CD4-positive, alpha-beta T cell treated with Interleukin-17A for 4 hours (primary cell): Measurements from ENCODE around the gene MAFG.
A peak's percentile ranks its signal among the peaks of the same experiment; 100 is the strongest.
"Not testable (repeated sequence)": the region's sequence is repeated elsewhere in the genome, so short reads cannot be mapped to it uniquely, and the experiment has no call there.

Source experiments
- DNase-seq: peaks from one replicate; pipeline ENCODE4 v3.0.0-alpha.2; 2020; ENCODE audit warnings: mixed read lengths

The MAFG gene

DNA sequence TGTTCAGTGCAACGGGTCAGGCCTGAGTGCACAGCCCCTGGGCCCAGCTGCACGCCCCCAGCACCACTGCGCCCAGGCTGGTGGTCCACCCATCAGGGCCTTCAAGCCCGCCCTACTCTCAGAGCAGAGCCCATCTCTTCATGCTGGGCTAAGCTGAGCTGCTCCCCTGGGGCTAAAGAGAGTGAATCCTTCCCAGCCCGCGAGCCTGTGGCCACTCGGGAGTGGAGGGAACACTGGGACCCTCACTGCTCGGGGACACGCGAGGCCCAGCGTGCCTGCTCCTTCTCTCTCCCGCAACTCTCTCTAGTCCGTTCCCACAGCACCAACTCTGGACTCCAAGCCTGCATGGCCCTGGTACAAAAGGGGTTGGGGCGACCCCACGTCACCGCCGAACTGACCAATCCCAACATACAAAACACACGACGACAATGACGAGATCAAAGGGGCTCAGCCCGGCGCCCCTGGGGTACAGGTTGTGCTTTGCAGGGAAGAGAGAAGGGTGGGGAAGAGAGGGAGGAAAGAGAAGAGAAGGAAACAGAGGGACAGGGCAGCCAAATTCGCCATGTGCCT lies 5.5 kb downstream of the MAFG start:
- DNase-seq, result no peak

DNA sequence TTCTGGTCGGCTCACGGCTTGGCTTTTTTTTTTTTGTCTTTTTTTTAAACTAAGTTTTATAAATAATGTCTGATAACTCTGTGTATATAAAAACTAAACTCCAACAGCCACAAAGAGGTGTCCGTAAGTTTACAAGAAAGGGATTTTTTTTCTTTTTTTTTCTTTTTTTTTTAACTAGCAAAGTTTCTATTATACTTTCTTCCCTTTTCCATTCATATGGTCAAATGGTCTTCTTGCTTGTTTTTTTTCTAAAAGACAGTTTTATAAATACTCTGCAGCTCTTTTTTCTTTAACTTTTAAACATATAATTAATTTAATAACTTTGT lies 6.0 kb downstream of the MAFG start:
- no peak for DNase-seq

DNA sequence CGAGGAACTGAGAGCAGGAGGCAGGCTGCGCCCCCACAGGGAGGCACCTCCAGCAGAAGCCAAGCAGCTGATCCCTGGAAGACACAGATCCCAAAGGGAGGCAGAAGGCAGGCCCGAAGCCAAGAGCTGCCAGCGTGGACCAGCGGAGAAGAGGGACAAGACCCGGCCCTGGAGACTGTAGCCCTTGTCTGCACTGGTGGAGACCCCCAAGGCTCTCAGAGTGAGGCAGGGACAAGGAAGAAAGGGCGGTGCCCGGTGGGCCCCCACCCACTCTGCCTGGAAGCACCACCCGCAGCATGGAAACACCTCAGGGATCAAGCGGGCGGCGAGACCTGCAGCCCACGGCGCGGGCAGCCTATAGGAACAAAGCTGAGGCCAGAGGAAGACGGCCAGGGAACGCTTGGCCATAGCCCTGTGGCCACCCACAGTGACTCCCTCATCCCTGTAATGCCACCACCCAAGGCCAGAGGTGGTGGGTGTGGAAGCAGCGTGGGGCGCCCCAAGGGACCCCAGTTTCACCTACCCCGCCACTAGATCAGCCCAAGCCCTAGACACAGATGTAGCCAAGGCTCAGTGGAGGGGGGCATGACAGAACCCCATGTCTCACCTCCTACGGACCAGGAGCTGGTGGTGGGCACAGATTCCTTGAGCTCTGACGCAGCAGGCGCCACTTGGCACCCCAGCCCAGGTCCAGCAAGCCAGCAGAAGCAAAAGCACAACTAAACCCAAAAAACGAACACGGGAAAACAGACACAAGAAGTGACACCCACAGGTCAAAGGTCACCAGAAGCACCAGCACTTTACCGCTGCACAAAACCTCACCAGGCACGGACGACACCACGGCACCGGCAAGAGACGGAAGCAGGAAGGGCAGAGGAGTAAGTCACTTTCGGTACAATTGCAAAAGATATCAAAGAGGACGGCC lies 6.7 kb downstream of the MAFG start:
- DNase-seq, result no peak

DNA sequence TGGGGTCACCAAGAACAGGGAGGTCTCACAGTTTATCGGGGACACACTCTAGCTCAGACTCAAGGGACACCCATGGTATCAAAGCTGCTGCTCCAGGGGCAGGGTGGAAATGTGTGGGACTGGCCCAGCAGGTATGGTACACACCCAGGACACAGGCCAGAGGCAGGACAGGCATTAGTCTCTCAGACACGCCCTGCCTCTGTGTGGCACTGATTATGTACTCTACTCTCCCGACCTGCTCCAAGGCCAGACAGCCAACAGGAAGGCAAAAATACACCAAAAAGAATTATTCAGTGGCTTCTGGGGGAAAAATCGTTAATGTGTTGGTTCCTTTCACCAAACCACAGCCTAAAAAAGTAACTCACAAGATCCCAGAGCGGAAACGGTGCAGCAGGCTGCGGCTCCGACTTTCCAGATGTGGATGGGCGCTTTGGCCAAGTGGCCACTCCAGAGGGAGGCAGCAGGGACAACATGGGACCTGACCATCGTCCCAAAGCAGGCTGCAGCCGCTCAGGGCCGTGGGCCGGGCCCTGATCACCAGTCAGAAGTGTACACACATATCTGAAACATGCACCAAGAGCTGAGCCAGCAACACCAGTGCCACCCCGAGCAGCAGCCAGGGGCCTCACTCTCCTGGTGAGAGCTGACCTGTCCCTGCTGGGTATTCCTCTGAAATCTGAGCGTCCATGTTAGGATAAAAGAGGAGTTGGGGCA lies 8.5 kb downstream of the MAFG start:
- DNase-seq, result no peak

DNA sequence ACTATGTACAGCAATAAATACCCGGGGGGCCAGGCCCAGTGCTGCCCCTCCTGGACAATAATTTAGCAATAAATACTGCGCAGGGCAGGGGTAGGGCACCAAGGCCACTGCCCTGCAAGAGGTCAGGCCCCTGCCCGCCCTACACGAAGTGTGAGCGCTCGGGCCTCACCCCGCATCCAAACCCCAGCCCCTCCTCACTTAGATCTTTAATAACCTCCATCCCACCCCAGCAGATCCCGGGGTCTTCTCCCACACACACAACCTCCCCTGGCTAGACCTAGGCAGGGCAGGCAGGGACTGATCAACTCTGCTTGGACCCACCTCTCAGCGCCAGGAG lies 9.2 kb downstream of the MAFG start:
- DNase-seq, result not testable (repeated sequence)

DNA sequence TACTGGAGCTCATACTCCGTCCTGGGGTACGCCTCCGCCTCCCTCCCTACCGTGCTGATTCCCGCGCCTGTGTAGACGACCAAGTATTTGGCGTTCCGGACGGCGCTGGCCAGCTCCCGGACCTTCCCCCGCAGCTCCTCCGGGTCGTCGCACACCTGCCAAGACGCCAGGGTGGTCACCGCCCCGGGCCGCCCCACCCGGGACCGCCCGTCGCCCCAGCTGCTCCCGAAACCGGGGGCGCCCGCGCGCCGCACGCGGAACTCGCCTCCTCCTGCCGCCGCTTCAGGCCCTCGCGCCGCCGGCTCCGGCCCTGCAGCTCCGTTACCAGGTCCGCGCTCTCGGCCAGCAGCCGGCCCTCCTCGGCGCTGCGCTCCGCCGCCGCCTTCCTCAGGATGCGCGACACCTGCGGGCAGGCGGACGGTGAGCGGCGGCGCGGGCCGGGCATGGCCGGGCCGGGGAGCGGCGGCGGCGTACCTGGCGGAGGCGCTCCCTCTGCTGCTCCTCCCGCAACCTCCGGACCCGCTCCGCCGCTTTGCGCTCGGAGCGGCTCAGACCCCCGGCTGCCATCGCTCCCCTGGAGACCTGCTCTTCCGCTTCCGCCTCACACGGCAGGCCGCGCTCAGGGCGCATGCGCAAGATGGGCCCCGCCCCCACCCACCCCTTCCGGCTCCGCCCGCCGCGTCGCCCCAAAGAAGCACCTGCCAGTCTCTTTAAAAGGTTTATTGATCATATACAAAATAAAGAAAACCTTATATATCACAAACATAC lies 9.8 kb downstream of the MAFG start, which contains the start of gene SIRT7:
SIRT7 (minus strand) TSS at position 612 of the 768 bp plus-strand sequence; CDS start at position 567, 45 bp downstream.
- DNase-seq, result peak; percentile 95

DNA sequence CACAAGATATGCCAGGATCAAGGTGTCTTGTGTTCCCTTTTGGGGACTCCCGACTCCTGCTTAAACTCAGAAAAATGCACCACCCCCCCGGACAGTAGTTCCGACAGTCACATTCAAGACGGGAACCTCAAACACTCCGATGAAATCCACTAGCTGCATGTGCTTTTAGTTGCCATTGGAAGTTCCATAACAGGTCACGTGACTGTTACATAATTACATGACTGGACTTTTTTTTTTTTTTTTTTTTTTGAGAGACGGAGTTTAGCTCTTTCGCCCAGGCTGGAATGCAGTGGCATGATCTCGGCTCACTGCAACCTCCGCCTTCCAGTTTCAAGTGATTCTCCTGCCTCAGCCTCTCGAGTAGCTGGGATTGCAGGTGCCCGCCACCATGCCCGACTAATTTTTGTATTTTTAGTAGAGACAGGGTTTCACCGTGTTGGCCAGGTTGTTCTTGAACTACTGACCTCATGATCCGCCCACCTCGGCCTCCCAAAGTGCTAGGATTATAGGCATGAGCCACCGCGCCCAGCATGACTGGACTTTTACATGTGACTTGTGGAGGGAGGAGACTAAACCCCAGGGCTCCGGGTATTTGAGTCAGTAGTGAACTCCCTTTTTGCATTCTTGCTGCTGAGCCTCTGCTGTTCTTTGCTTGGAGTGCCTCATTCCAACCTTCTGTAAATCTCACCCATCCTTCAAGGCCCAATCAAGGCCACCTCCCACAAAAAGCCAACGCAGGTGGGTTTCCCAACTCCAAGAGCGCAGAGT lies 11.1 kb downstream of the MAFG start:
- no peak for DNase-seq

DNA sequence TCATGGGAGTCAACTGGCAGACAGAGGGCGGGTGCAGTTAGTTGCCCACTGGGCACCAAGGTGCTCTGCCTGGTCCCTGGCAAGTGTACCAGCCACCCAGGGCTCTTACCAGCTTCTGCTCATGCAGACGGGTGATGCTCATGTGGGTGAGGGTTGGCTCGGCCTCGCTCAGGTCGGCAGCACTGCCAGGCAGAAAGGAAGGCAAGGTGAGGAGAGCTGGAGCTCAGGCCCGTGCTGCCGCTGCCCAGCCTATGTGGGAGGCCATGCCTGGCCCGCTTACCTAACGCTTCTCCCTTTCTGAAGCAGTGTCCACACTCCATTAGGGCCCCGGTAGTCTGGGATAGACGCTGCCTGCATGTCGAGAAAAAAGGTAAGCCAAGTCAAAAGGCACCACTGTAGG lies 12.2 kb downstream of the MAFG start:
- no peak for DNase-seq

DNA sequence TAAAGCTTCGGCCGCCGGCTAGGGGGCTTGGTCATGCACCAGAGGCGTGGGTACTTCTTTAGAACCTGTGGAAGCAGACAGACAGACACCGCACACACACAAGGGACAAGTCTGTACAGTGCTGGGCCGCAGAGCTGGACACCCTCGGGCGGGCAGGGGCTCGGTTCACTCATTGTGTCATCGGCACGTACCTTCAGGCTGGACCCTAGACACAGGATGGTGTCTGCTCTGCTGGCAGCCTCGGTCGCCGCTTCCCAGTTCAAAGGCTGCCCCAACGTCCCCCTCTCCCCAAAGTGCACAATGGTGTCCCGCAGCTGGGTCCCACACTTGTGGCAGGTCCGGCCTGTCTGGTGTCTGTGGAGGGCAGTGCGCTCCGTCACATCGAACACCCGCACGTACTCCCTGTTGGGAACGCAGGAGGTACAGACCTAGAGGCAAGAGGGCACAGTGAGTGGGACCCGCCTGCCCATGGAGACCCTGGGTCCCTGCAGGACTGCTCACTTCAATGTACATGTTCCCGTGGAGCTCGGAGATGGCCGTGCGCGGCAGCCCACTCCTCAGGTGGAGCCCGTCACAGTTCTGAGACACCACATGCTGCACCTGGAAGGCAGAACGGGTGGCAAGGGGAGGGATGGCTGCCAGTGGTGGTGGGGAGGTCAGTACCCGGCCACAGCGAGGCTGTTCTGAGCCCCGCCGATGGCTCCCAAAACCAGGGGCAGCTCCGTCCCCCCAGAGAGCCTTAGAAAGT lies 13.3 kb downstream of the MAFG start:
- no peak for DNase-seq

DNA sequence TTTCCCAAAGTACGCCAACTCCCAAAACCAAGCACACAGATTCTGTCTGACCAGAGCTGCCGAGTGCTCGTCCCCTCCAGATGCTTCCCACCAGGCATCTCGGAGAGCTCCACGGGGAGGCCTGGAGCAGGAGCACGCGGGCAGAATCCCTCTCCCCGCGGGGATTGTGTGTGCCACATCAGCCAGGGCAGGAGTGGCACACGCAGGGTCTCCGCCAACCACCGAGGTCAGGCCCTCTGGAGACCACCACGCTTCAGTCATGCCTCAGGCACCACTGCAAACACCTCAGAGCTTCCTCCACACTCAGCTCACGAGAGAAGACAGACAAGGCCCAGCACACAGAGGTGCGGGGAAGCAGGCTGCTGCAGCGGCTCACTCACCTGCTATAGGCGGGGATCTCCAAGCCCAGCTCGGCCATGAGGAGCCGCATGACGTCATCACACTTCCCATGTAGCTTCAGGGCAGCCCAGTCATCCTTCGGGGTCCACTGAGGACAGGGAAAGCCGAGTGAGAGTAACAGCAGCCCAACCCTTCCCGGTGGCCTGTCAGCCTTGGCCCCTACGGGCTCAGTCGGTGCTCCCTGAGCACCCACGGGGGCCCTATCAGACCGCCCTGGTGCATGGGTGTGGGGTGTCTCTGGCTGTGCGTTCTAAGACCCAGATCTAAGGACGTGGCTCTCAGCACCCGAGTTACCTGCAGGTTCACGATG lies 14.0 kb downstream of the MAFG start:
- no peak for DNase-seq

DNA sequence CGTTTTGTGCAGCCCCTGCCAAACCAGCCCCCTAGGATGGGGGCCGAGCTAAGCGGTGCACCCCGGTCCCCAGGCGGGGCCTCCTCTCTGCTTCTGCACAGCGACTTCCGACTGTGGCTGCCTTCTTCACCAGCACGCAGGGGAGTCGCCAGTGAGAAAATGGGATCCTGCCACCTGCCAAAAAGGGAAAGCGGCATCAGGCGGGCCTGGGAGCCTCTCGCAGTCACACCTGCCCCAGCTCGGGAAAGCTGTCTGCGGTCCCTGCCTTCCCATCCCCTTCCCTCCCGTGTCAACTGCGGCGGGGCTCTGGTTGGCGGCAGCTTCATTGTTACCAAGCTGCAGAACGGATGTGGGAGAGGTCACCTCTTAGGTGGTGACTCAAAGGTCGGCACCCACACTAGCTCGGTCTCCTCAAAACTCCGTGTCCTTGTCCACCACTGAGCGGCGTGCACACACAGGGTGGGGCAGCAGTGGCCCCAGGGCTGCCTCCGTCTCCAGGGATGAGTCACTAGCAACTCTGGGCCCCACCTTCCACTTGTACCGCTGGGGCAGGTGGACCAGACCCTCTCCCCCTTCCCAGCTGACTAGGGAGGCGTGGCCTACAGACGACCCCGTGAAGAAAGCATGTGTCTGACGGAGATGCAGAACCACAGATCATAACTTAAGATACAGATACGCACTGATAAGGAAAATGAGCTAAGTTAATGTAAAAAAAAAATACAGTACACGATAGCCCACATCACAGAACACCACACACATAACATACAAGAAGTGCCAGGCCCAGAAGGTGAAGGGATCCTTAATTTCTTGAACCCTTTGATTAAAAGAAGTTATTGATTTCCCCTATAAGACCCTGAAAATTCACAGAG lies 14.9 kb downstream of the MAFG start:
- DNase-seq, result no peak

DNA sequence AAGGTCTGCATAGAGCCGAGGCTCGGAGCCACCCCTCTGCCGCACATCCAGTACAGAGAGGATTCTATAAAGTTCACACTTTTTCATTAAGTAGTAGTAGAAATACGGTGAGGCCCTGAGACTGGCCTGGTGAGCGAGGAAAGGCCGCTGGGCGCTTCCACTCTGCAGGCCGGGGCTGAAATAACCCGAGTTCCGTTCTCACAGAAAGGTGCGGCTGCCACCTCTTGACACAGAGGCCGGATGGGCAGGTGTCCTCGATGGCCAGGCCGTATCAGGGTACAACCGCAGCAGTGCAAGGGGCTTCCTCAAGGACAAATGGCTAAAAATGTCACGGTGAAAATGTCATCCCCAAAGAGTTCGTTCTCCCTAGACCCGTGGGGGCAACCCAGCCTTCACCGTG lies 15.6 kb downstream of the MAFG start:
- DNase-seq, result no peak

DNA sequence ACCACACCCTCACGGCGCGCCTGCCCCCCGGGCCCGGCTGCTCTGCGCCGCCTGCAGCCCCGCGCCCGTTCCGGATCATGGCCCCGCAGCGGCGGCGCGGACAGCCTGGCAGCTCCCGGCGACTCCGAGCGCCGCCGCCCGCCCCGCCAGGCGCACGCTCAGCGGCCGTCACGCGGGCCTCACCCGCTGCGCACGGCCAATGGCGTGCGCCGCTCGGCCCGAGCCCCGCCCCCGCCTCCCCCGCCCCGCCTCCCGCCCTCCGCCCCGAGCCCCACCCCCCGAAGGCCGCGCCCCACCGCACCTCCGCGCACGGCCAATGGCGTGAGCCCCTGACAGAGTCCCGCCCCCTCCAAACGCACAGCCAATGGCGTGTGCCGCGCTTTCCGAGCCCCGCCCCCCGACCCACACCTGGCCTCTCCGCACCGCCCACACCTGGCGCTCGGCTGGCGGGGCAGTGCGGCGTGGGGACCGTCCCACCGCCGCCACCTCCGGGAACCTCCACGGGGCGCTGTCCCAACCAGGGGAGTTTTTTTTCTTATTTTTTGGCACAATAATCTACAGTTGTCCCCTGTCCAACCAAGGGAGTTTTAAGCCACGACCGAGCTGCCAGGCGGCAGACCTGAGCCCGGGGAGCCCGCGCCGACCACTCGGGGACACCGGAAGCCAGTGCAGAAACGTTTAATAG lies 16.1 kb downstream of the MAFG start, which contains the start of gene PCYT2:
PCYT2 (minus strand) TSS at position 123 of the 685 bp plus-strand sequence; CDS start at position 79, 44 bp downstream.
- peak; percentile 97 for DNase-seq

DNA sequence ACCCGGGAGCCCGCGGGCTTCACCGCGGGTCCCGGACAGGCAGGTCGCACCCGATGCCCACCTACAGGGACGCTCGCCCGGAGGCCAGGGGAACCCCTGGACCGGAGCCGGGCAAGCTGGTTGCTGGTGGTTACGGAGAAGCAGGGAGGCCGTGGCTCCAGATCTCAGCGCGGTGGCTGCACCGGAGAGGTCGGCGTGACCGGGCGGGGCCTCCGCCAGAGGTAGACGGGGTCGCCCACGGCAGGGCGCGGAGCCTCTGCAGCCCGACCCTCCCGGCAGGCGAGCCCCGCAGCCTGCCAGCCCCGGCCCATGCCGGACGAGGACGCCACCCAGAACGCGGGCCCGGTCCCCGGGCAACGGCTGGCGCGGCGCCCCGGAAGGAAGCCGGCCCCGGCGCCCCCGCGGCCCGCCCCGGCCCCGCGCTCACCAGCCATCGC lies 16.7 kb downstream of the MAFG start:
- DNase-seq, result no peak

DNA sequence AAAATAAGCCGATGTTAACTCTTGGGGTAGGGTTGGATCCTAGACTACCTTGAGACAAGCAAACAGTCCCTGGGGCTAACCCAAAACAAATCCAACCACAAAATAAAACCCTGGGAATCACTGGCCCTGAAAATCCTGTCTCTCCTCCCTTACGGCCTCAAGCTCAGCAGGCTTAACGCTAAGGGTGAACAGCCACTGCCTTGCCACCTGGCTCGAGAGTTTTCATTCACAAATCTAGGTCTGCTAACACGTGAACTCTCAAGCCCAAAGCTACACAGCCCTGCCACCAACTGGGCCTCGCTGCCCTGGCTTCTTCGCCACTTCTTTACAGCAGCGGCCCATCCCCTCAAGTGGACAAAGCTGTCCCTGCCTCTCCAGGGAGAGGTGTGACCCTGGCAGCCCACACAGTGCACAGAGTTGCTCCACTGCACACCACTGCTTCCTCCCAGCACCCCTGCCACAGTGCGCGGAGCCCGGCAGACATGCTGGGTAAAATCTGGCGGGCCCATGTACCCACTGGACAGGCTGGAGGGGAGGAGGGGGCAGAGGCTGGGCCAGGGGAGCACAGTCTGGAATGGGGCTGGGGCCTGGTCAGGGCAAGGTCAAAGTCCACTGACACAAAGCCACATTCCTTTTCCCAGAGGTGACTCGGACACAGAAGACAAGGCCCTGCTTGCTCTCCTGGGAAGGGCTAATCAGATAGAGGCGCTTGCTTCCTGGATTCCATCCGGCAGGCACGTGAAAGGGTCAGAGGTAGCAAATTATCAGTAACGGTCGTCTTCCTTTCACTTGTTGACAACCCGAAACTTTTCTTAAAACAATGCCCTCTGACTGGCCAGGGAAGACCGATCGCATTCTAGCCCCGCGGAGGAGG lies 17.3 kb downstream of the MAFG start:
- no peak for DNase-seq

DNA sequence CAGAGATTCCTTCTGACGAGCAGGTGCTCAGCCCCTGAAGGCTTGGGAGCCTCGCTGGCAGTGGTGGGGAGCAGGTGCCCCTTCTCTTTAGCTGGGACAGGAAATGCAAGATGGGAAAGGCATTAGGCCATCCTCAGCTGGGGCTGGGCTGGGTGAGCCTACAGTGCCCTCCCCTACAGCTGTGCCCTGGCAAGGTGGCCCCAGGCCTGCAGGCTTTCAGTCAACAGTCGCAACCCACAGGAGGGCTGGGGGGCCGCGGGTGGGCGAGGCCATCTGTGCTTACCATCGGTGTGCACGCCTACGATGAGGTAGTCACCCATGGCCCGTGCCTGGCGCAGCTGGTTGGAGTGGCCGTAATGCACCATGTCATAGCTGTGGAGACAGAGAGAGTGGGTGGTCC lies 18.3 kb downstream of the MAFG start:
- no peak for DNase-seq

DNA sequence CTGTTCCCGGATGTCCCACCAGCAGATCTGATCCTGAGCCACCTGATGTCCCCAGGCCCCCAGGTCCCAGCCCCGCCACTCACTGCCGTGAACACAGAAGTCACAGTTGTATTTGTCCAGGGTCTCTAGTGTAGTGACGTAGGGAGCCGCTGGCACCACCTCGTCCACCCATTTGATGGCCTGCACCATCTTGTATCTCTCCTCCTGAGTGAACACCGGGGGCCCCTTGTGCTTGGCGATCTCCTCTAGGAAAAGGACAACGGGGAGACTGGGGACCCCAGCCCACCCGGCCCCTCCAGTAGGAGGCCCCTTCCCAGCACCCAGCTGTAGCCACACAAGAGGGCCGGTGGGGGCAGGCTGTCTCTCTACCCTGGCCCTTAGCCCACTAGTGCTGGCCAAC lies 18.7 kb downstream of the MAFG start:
- no peak for DNase-seq
